Endometrium (tissue), 2 donors: ENCODE data around the gene CASK.

Experiments used
- FAIRE-seq: peaks from 2 replicates; lab custom pipeline; 2012; peaks lifted over from hg19 to GRCh38; lab: Jason Lieb, UNC
- donor health status: control.
- donor health status: control.

Gene CASK

DNA sequence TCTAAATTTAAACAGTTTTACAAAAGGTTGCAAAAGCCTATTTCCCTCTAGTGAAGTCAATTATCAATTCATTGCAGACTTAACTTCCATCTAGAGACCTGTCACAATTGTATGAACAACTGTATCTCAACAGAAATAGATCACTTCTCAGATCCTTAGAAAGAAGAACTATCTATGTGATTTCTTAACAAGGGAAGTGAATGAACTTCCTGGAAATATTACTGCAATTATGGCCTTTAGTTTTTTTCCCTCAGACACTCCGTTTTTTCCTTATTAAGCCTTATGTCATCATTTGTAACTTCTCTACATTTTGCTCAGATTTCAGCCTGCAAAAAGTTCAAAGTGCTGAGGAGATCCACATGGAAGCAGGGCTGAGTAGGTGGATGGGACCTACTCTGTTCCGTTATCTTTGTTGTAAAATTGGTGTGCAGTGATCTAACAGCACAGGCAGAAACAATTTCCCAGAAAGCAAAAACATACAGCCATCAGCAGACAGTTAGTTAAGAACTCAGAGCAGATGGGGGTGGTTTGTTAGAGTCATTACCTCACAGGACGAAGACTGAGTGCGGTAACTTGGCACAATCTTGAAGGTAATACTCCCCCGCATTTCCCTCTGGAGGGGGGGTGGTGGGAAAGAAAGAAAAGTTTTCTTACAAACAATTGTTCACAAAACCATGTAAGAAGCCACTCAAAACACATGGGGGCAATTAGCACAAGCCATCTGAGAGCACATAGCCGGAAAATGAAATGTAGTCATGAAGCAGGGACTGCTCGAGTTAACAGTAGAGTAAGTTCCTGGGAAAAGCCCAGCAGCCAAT lies 363.9 kb downstream of the CASK start:
- FAIRE-seq: no peak

DNA sequence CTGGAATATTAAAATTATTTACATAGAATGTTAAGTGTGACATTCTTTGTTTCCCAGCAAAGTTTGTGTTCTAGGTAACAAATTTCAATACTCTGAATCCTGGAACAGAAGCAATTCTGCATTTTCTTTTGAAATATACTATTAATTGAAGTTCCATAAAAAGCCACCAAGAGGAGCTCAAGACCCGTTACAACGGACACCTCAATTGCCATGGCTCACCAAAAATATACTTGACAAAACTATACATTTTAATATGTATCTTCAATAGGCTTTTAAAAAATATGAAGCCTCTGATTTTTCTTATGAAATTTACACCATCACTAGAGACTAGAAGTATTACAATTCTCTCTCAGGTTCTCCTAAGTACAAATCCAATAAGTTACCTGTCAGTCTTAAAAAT lies 364.8 kb downstream of the CASK start:
- peak; percentile 35 for FAIRE-seq

DNA sequence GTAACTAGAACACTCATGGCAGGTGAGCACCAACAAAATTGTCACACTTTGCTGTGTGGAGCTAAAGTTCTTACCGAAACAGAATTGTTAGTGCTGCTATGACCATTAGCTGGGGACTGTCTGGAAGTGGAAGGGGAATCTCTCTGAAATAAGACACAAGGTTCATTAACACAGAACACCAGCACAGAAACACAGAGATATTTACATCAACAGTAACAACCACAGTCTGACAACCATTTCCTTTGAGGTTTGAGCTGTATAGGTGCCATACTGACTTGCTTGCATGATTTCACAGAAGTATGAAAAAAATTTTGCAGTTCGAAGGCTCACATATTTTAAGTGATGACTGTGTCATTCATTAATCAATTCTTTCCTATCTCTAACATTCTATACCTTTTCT lies 366.4 kb downstream of the CASK start:
- FAIRE-seq: no peak

- FAIRE-seq: no peak
Measured at GRCh38 chrX:41553688-41554087, 369.7 kb downstream of the CASK start.

- no peak for FAIRE-seq
Measured at GRCh38 chrX:41548411-41548810, 374.9 kb downstream of the CASK start.

DNA sequence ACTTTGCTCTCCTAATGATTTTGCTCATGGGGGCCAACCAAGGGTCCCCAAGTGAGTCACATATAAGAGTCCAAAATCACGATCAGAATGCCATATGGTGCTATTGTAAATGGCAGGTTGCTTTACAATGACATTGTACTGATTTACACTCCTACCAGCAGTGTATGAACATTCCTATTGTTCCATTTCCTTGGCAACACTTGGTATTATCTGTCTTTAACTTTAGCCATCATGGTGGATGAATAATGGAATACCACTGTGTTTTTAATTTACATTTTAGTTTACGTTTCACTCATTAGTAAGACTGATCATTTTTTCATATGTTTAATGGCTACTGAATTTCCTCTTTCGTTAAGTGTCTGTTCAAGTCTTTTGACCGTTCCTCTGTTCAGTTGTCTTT lies 379.7 kb downstream of the CASK start:
- FAIRE-seq: no peak

- no peak for FAIRE-seq
Measured at GRCh38 chrX:41543025-41543424, 380.3 kb downstream of the CASK start.

GRCh38 chrX:41542536-41542935 lies 380.8 kb downstream of the CASK start:
- FAIRE-seq: no peak

- FAIRE-seq: no peak
Measured at GRCh38 chrX:41542135-41542534, 381.2 kb downstream of the CASK start.

GRCh38 chrX:41541386-41541785 lies 382.0 kb downstream of the CASK start:
- FAIRE-seq: no peak

DNA sequence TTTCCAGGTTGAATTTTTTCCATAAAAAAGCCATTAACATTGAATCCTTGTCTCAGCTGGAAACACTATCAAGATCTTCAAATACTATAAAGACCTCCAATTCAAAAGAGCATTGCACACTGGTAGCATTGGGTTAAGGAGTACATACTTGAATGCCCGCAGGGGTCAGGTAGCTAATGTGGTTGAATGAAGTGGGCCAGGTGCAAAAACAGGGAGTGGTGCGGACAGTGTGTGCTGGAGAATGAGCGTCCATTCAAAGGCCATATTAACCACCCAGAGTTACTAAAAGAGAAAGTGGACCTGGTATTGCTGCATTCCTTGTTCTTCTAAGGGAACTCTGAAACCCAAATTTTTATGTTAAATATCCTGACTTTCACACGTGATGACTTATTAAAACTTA lies 384.6 kb downstream of the CASK start:
- no peak for FAIRE-seq

GRCh38 chrX:41530085-41530484 lies 393.3 kb downstream of the CASK start:
- FAIRE-seq: no peak

DNA sequence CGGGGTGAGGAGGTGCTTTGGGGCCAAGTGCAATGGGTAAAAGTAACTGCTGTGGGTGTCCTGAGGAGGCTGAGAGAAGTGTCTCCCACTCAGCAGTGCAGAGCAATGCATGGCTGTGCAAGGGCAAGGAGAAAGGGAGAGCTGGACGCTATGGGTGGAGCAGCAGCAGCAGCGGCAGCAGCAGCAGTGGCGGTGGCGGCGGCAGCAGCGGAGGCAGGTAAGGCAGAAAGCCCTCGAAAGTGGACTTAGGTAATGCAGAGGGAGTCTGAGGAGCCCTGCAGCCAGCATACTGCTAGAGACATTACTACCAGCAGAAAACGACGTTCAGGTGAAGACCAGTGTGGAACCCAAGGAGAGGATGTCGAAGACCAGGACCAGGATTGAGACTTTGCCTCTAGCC lies 394.1 kb downstream of the CASK start:
- FAIRE-seq: no peak

- no peak for FAIRE-seq
Measured at GRCh38 chrX:41528784-41529183, 394.6 kb downstream of the CASK start.

- FAIRE-seq: no peak
Measured at GRCh38 chrX:41526925-41527324, 396.4 kb downstream of the CASK start.

GRCh38 chrX:41526271-41526670 lies 397.1 kb downstream of the CASK start:
- no peak for FAIRE-seq

DNA sequence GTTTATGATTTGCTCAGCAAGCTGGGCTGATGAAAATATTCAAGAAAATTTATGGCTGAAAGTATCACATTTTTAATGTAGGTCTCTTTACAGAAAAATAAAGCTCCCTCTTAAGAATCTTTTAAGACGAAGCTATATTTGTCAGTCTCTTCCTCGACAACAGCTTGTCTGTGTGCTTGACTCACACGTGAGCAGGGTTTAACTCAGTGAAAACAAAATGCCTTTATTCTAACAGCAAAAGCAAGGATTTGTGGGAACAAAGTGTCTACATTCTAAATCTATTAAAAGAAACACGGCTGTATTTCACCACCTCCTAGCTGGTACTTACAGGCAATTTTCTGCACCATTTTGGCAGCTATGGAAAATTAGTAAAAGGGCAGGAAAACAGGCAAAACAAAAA lies 400.7 kb downstream of the CASK start:
- FAIRE-seq: no peak

- no peak for FAIRE-seq
Measured at GRCh38 chrX:41522081-41522480, 401.3 kb downstream of the CASK start.

DNA sequence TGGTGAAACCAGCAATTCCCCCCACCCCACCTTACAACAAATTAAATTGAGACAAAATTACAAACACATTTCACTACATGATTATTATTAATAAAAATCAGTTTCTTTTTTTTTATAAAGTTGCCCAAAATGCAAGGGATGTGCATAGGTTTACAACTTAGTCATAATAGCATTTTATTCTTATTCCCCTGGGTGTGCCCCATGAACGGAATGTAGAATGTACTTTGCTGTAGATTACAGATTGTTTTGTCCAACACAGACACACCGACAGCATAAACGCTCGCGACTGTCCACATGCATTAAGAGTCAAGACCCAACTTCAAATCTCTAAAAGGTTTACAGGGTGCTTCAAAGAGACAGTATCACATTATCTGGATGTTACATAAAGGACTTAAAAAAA lies 403.9 kb downstream of the CASK start:
- FAIRE-seq: no peak

DNA sequence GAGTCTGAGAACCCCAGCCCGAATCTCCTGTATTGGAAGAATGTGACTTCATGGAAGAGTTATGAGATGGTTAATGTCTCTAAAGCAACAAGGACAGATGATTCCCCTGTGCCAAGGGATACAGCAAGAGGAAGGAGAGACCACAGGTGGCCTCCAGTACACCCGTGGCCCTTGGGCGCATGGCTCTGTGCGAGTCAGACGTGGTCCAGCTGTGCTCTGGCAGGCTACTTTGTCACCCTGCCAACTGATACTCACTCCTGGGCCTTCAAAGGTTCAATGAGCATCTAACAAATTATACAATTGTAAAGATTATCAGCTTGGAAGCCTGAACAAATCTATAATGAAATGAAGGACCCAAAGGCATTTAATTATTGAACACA lies 404.5 kb downstream of the CASK start:
- no peak for FAIRE-seq

- no peak for FAIRE-seq
Measured at GRCh38 chrX:41518127-41518840, 405.1 kb downstream of the CASK start.

DNA sequence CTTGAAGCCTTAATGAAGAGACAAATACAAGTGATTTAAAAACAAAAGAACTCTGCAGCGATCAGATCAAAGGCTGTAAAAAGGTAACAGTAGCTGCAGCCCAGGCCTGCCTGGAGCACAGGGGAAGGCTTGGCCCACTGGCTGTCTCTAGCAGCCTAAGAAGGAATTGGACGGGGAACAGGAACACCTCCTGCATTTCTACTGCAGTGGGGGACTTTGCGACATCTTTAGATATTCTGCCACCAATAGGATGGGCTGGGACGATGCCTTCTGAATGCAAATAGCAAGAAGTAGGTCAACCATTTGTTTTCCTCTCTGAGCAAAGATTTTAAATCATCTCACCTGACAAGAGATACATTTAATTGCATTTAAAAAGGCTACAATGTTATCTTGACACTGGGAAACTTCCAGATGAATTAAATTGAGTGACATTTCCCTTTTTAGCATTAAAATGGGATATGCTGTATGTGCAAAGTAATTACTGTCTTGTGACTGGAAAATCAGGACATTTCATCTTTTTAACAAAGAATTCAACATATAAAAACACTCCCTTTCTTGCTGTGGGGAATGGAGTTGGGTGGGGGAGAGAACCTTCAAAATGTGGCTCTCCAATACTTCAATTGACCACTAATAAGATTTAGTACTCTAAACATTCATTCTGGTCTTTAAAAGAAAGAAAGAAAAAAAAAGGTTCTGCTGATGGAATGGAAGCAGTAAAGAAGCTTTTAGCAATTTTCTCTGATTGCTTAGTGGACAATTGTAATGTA lies 406.2 kb downstream of the CASK start:
- no peak for FAIRE-seq

DNA sequence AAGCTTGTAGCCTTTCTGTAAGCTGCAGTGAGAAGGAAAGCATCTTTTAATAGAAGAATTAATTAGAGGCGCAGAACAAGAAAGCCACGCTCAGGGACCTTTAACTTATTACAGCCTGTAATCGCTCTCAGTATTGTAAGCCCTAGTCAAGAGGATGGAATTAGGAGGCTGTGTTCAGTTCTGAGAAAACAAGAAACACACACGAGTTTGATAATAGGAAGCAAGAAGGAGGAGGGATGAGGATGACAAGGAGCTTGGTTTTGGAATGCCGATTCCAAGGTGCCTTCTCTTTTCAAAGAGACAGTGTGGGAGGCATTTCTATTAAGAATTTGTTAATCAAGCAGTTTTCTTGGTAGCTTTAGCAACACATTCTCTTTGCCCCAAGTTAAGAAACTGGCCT lies 406.9 kb downstream of the CASK start:
- no peak for FAIRE-seq
